Epithelial cell of esophagus (primary cell): Measurements from ENCODE around the gene CRTC3.
"Not testable (repeated sequence)": the region's sequence is repeated elsewhere in the genome, so short reads cannot be mapped to it uniquely, and the experiment has no call there.

Source experiments
- DNase-seq: peaks from one replicate; pipeline ENCODE4 v3.0.0; 2010; ENCODE audit warnings: low read depth
- H3K4me3 ChIP-seq: 2 replicates; pipeline ENCODE4 v1.5.1; 2011; ENCODE audit warnings: mild to moderate bottlenecking, low read length, control low read depth
- CTCF ChIP-seq: IDR thresholded peaks from 2 replicates; pipeline ENCODE4 v1.5.1; 2011; ENCODE audit warnings: low read depth, mild to moderate bottlenecking, low read length, control low read depth, inconsistent platforms; ENCODE audit not compliant: insufficient read depth; ENCODE audit errors: missing control alignments

The CRTC3 gene

GRCh38 chr15:90520365-90520764 is 9.4 kb upstream of the CRTC3 start:
- H3K4me3 ChIP-seq = no peak overlapping the region
- DNase-seq = no peak
- no peak for TF ChIP-seq CTCF

GRCh38 chr15:90523373-90523772 is 6.3 kb upstream of the CRTC3 start:
- no peak for TF ChIP-seq CTCF

GRCh38 chr15:90524018-90524803 is 5.5 kb upstream of the CRTC3 start:
- peak; percentile 52 for DNase-seq
- not testable (repeated sequence) for H3K4me3 ChIP-seq

More at GRCh38 chr15:90523373-90523772, 6.3 kb upstream of the CRTC3 start:
- no peak overlapping the region for H3K4me3 ChIP-seq
- DNase-seq = no peak

- DNase-seq = no peak
- H3K4me3 ChIP-seq = peak overlapping the region; percentile 45
- TF ChIP-seq CTCF = no peak
Measured at GRCh38 chr15:90529011-90529370, 732 bp upstream of the CRTC3 start.

GRCh38 chr15:90530250-90531051 is 728 bp downstream of the CRTC3 start:
- no peak for TF ChIP-seq CTCF
- DNase-seq = peak; percentile 72
- peak overlapping the region; percentile 75 for H3K4me3 ChIP-seq

GRCh38 chr15:90531147-90531546 is 1.4 kb downstream of the CRTC3 start:
- H3K4me3 ChIP-seq = peak overlapping the region; percentile 75
- TF ChIP-seq CTCF = no peak
- no peak for DNase-seq

GRCh38 chr15:90535254-90535653 is 5.5 kb downstream of the CRTC3 start:
- DNase-seq = no peak
- H3K4me3 ChIP-seq = no peak overlapping the region
- TF ChIP-seq CTCF = no peak
